Kidney (tissue), 14 donors: ENCODE results near the gene ABCA4. TPM values are rescaled to one million over a fixed set of nuclear protein-coding genes. Genes with fewer than 3 reads are reported as not detected.

ENCODE experiments used
- DNase-seq, 5 donors: peaks; one replicate each; pipeline ENCODE4 v3.0.0-alpha.2; 2013 to 2020
- FAIRE-seq: peaks from 2 replicates; lab custom pipeline; 2012; peaks lifted over from hg19 to GRCh38; lab: Jason Lieb, UNC
- H3K27ac ChIP-seq, 2 donors: one replicate each; pipeline ENCODE4 v1.7.0; 2013; ENCODE audit warnings: low read depth in 2 of 2, low read length in 2 of 2, inconsistent platforms in 1 of 2
- H3K27me3 ChIP-seq: one replicate; pipeline ENCODE4 v1.7.1; 2013; ENCODE audit warnings: low read length, inconsistent platforms; ENCODE audit not compliant: control insufficient read depth, insufficient read depth
- H3K36me3 ChIP-seq, 3 donors: one replicate each; pipeline versions ENCODE4 v1.7.0 to v1.7.1; 2013; ENCODE audit warnings: low read length in 3 of 3, control low read depth in 1 of 3, inconsistent platforms in 1 of 3; ENCODE audit not compliant: insufficient read depth in 3 of 3, control insufficient read depth in 2 of 3
- H3K4me1 ChIP-seq, 3 donors: one replicate each; pipeline versions ENCODE4 v1.7.0 to v1.7.1; 2013; ENCODE audit warnings: low read length in 3 of 3, inconsistent platforms in 1 of 3, low read depth in 1 of 3; ENCODE audit not compliant: control insufficient read depth in 2 of 3, insufficient read depth in 2 of 3
- H3K4me3 ChIP-seq, 3 donors: one replicate each; pipeline versions ENCODE4 v1.7.0 to v1.8.1; 2013; ENCODE audit warnings: low read length in 3 of 3, control low read depth in 1 of 3, inconsistent platforms in 1 of 3
- H3K9ac ChIP-seq, 3 donors: one replicate each; pipeline versions ENCODE4 v1.7.0 to v1.7.1; 2013; ENCODE audit warnings: low read length in 3 of 3, control low read depth in 1 of 3, inconsistent platforms in 1 of 3
- H3K9me3 ChIP-seq, 3 donors: one replicate each; pipeline versions ENCODE4 v1.7.0 to v1.7.1; 2013; ENCODE audit warnings: low read length in 3 of 3, control low read depth in 1 of 3, inconsistent platforms in 1 of 3; ENCODE audit not compliant: control insufficient read depth in 2 of 3, insufficient read depth in 1 of 3
- intact Hi-C: fragments of 100-400 bp; cut with DNase I; formaldehyde crosslinking; loops from one replicate; pipeline ENCODE4 v1.11.1; 2022
- polyA plus RNA-seq: library from polyadenylated mRNA; stranded (reverse); fragments of 350-450 nt; fragmentation: Illumina TruSeq; extraction: RNeasy Lipid Tissue Mini Kit (QIAGEN cat#74804); gene quantifications from one replicate; pipeline ENCODE4 v1.2.3, GENCODE V29; 2014; ENCODE audit warnings: low read depth, low replicate concordance; ENCODE audit not compliant: insufficient read depth
- total RNA-seq: library from RNA; stranded (reverse); fragmentation: NEBNext Ultra II Directional; extraction: Animal tissue kit (Norgen Biotek cat#: 25700); gene quantifications from one replicate; pipeline ENCODE4 v1.2.1, GENCODE V29; 2021
- TF ChIP-seq, protein P1 (sequence below): IDR thresholded peaks from 3 replicates; pipeline ENCODE4 v1.5.1; 2012; ENCODE audit warnings: mild to moderate bottlenecking, moderate library complexity, borderline replicate concordance; ENCODE audit not compliant: insufficient read depth; ENCODE audit errors: extremely low read depth
- donor health status: control.
- donor health status: control.
- donor health status: control.
- donor health status: control.
- donor health status: control.
- donor health status: DM: yes; HTN: yes; CAD: no.
- donor health status: Normal renal cell carcinoma (clear cell type).

Gene ABCA4
- total and polyA plus RNA-seq, 2 donors from 2014 or later: 1.5 to 2.1 TPM

- peaks cover 0 to 12% (median 7%) of the 10 kb centered on the region in 3 donors for H3K4me1 ChIP-seq
- H3K27ac ChIP-seq: no peak overlapping the region
- H3K36me3 ChIP-seq: no peaks in the 10 kb centered on the region
- no peak overlapping the region for H3K4me3 ChIP-seq
- H3K9ac ChIP-seq: no peak overlapping the region
- intact Hi-C loops: no loop called here
- no peaks in the 10 kb centered on the region for H3K27me3 ChIP-seq
- FAIRE-seq: no peak
- no peaks in the 10 kb centered on the region for H3K9me3 ChIP-seq
- no peak for DNase-seq
- TF ChIP-seq, protein P1, sequence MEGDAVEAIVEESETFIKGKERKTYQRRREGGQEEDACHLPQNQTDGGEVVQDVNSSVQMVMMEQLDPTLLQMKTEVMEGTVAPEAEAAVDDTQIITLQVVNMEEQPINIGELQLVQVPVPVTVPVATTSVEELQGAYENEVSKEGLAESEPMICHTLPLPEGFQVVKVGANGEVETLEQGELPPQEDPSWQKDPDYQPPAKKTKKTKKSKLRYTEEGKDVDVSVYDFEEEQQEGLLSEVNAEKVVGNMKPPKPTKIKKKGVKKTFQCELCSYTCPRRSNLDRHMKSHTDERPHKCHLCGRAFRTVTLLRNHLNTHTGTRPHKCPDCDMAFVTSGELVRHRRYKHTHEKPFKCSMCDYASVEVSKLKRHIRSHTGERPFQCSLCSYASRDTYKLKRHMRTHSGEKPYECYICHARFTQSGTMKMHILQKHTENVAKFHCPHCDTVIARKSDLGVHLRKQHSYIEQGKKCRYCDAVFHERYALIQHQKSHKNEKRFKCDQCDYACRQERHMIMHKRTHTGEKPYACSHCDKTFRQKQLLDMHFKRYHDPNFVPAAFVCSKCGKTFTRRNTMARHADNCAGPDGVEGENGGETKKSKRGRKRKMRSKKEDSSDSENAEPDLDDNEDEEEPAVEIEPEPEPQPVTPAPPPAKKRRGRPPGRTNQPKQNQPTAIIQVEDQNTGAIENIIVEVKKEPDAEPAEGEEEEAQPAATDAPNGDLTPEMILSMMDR: no peak
These were observed 39.2 kb downstream of the ABCA4 start for GRCh38 chr1:94081566-94082344.

- Histone ChIP-seq H3K27me3 (no peaks in the 10 kb centered on the region), H3K9ac (no peak overlapping the region), H3K36me3 (no peaks in the 10 kb centered on the region), H3K4me1 (peaks cover 0 to 12% (median 7%) of the 10 kb centered on the region in 3 donors), H3K4me3 (no peak overlapping the region), H3K9me3 (no peaks in the 10 kb centered on the region), H3K27ac (no peak overlapping the region)
- intact Hi-C loops: no loop called here
- DNase-seq: no peak
- FAIRE-seq: no peak
- TF ChIP-seq, protein P1: no peak
These were observed 41.0 kb downstream of the ABCA4 start for GRCh38 chr1:94079989-94080388.

DNA sequence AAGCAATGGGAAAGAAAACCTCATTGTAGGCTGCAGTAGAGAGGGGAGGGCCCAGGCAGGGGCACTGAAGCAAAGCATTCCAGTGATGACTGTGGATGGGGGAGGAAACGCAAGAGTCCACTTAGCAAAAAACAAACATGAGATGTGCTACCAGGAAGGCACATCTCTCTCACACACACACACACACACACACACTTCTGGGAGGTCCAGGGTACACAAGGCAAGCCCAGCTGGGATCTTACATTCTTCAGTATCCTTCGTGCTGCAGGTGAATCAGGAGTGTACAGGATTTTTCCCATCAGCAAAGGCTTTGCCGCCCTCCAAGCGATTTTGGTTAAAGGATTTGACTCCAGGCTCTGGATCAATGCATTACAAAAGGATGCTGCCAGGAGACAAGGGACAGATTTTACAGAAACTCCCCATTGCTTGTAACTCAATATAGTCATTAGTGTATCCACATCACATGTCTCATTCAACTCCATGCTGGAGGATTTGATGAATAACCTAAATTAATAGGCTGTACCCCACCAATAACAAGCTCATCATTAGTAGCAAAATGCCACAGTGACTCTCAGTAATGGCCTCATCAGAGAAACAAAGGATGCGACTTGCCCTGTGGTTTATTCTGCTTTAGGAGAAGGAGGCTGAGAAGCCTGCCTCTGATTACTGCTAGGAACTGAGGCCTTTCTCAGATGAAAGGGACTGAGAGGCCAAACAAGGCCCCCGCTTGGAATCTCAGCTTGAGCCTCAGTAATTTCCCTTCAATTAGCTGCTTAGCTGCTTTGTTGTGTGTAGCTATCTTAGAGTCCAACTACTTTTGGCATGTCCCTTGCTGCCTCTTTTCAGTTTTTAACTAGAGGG is 41.6 kb downstream of the ABCA4 start:
- Histone ChIP-seq H3K4me1 (peaks cover 0 to 12% (median 7%) of the 10 kb centered on the region in 3 donors), H3K4me3 (no peak overlapping the region), H3K27me3 (no peaks in the 10 kb centered on the region), H3K36me3 (no peaks in the 10 kb centered on the region), H3K27ac (peak overlapping the region in 1 of 2 donors; percentile 6), H3K9me3 (no peaks in the 10 kb centered on the region), H3K9ac (peak overlapping the region in 1 of 3 donors; percentile 36)
- TF ChIP-seq, protein P1: no peak
- FAIRE-seq: no peak
- intact Hi-C loops: no loop called here
- peak in 4 of 5 donors; percentile 89 to 96 (median 92) for DNase-seq
